Measurements from ENCODE around the gene SYNE1.
"Not testable (repeated sequence)": the region's sequence is repeated elsewhere in the genome, so short reads cannot be mapped to it uniquely, and the experiment has no call there.

The SYNE1 gene

DNA sequence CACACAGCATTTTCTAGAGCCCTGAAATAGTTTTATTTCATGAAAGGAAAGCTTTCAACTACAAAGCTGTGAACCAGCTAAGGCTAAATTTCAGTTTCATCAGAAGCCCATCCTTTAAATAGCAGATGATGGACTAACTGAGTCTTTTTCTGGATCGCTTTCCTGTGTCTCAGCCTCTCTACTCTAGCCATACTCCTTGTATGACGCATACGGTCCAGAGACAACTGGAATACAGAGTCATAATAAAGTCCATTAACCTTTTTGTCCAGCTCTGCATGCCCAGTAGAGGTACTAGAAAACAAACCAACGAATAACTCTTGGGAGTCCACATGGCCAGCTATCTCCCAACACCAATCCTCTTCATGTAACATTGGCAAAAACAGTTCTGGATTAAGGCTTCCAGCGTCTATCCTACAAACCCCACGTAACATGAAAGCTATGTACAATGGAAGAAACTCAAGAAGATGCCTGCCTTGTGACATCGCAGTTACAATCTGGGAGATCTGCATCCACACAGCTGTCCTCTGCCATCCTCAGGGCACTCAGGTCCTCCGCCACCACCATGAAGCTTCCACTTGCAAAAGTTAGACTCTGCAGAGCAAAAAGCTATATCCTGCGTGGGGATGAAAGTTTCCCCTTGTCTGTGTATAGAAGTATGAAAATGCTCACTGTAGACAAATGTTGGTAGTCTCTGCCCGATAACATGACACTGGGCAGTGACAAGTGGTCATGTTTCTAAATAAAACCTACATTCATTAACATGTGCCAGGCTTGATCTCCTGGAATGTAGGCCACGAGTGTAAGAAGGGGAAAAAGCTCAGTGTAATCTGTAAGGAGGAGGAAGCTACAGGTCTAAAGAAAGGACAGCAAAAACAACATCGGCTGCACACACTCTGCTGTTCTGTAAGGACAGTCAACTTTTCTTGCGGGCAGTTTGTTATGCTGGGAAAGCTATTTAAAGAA lies 469.2 kb downstream of the SYNE1 start:
- DNase-seq: no peak

DNA sequence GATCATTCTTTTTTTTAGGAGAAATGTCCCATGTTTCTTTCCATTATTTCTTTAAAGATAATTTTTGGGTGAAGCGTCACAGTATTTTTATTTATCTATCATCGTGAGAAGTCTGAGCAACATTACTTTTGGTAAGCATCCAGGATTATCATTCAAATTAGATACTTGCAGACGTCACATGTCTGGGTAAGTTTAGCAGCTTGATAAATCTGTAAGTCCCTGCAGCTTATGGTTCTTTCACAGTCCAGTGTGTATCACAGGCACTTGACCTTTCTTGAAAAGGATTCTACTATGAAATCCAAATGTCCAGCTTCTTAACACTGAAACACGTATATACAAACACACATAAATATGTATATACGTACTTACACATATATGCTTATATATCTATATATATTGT lies 470.3 kb downstream of the SYNE1 start:
- DNase-seq: no peak

DNA sequence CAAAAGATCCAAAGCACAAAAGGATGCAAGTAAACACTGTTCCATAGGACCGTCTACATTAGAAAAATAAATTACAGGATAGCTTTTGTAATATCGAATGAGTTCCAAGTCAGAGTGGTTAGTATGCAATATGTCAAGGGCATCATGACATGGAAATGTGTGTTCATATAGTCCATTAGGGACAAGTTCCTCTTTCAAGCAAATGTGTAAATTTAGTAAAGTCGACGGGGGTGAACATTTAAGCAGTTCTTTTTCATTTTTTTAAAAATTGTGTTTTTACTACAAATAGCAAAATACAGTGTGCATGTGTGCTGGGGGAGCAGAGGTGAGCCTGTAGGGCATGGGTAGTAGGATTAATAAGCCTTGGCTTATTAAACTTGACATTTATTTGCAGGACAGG lies 470.7 kb downstream of the SYNE1 start:
- DNase-seq: no peak

DNA sequence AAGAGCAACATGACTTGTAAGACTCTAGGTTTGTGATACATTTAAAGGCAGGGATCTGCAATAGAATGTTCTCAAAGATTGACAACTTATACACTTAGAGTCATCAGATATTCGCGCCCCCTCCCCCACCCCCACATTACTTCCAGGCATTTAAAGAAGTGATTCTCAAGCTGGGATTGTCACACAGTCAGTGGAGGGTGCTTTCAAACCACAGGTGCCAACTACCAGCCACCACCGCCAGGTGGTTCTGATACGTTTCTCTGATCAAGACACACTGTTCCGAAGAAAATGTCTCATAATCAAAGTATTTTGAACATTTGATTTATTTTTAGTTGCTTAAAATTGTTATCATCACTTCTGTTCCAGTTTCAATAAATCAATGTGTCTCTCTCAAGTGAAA lies 472.2 kb downstream of the SYNE1 start:
- DNase-seq: no peak

DNA sequence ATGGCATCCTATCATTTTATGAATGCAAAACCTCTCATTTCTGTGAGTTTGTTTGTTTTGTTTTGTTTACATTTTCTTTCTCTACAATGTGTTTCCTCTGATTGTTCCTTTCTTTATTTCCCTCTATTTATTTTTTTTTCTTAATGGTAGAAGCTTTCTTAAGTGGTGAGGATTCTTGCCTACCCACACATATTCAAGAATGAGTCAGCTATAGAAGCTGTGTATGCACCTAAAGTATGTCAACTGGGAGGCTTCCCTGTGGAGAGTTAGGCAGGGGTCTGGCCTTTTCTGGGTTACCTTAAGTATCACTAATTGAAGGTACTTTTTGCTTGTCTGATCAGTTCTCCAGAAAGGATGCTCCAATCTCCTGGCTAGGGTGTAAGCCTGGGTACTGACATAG lies 475.7 kb downstream of the SYNE1 start:
- DNase-seq: no peak

DNA sequence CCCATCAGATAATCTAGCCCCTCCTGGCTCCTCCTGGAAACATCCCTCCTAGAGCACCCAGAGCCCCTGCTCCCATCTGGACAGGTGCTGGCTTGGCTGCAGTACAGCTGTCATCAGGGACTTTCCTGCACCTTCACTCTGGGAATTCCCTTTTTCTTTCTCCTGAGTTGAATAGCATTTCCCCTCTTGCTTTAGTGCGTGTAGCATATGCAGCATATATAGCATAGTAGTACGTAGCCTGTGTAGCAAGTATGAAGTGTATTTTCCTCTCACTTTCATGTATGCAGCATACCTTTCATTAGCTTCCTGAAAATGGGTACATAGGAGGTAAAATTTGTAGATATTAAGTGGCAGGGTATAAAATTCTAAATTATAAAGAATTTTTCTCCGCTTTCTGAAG lies 476.8 kb downstream of the SYNE1 start:
- no peak for DNase-seq

DNA sequence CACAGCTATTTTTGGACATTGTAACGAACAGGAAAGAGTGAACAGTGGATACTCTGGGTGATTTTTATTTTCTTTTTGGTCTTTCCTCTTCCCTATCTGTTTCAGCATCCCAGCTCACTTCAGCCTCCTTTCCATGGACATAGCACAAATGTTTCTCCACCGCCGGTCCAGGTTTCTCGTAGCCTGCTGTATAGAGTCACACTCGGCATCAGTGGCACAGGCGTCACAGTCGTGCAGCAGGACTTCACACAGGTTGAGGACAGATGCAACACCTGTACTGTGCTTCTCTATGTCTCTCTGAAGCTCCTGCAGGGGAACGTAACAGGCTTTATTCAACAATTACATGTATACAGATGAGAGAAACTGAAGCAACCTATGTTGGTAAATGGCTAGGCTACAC lies 481.4 kb downstream of the SYNE1 start:
- DNase-seq: no peak

DNA sequence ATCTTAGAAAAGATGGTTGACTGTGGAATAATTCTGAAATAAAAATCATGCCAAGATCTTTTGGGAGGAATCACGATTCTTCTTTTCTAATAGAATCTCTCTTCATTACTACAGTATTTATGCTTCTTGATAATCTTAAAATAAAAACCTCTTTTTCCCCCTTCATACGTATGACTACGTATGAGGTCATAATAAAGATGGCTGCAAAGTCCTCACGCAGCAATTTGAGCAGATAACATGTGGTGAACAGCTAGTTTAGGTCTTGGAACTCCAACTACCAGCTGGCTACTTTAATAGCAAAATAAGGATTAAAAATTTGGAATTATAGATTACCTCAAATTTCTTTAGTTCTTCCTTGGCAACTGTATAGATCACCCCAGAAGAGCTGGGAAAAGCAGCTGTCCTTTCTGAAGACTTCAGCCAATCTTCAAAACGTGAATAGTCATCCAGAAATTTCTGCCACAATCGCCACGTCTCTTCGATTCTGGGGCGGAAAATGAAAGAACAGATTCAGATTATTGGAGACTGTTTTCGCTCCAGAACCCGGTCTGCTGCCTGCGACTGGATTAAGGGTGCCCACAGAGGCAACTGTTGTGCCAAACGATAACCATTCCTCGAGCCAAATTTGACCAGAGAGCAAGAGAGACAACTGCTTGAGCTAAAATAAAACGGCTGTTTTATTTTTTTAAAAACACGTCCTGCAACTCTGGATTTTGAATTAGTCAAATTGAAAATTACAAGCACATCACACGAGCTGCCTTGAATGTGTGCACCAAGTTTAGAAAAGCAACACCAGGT lies 482.4 kb downstream of the SYNE1 start:
- DNase-seq: no peak

DNA sequence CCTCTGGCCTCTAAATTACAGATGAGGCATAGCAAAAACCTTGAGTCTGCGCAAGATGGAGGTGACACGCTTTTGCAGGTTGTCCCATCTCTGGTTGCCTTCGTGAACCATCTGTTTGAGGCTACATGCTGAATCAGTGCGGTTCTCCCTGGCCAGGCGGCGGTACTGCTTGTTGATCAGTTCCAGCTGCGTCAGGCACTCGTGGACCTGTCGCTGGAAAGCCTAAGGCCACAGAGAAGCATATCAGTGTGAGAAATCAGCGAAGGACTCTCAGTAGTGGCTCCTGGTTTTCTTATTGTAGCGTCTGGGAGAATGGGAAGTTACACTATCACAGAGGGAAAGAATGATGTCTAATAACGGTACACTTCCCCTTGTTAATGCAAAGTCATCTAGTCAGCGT lies 485.2 kb downstream of the SYNE1 start:
- DNase-seq: no peak

DNA sequence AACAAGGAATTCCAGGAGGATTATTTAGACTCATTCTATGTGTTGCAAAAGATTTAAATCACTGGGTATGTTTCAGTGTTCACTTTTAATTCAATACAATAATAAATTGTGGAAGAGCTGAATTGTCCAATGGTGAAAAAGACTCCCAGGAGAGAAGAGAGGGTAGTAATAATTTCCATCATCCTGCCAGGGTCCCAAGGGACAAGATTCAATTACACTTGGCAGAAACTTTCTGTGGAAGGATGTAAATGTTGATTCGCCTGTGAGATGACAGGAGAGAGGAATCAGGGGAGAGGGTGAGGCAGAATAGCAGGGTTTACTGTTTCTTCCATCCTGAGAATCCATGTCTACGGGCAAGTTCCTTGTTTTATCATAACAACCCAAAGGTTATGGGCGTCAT lies 487.0 kb downstream of the SYNE1 start:
- DNase-seq: no peak

DNA sequence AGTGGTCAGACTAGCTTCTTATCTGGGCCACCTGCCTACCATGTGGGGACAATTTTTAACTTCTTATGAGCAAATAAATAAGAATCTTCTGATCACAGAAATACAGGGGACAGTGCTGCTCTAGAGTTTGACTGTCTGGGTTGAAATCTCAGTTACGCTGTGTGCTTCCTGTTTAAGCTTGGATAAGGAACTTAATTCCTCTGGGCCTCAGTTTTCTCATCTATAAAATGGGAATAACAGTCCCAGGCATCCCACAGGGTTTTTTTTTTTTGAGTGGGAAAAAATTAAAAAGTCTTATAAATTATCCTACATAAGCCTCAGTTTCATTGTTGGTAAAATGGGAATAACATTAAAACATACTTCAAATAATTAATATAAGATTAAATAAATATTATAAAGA lies 488.8 kb downstream of the SYNE1 start:
- no peak for DNase-seq

DNA sequence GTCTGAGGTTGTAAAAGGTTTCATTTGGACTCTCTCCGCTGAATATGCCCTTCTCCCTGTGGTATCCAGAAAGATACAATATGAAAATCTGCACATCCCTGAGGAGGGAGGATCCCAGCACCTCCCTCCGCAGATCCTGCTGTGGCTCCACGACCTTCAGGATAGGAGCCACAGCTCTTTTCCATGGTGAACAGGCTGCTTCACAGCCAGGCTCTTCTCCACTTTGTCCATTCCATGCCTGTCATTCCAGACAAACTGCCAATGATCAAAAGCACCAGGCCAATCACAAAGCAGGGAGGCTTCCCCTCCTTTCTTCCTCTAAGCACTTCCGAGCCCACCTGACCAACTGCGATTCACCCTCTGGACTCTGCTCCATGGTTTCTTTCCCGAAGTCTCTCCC lies 489.9 kb downstream of the SYNE1 start:
- no peak for DNase-seq

DNA sequence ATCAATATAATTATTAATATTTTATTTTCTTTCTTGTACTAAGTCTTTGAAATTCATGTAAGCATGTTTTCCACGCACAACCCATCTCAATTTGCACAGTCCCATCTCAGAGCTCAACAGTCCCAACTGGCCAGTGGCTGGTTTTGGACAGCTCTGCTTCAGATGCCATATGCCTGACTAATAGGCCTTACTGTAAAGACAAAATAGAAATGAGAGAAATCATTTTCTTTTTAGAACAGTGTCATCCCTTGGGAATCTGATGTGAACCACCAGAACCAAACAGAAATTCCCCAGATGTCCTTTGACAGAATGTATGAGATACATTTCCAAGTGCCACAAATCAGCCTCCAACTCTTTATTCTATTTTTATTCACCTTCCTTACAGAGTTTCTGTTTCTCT lies 490.8 kb downstream of the SYNE1 start:
- no peak for DNase-seq

DNA sequence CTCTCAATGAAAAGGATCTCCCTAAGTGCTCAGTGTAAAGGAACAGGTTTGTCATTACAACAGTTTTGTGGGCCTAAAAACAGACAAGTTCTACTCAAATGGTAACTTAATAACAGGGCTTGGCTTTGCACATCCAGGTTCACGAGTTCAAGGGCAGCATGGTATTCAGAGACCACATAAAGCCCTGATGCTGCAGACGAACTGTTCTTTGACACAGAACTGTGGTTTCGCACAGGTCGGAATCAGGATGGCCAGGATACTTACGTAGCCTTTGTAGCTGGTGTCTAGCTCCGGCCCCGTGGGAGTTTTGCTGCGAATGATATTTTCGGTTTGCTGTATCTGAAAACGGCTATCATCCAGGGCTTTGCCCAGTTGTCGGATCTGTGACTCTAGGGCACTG lies 493.8 kb downstream of the SYNE1 start:
- no peak for DNase-seq

DNA sequence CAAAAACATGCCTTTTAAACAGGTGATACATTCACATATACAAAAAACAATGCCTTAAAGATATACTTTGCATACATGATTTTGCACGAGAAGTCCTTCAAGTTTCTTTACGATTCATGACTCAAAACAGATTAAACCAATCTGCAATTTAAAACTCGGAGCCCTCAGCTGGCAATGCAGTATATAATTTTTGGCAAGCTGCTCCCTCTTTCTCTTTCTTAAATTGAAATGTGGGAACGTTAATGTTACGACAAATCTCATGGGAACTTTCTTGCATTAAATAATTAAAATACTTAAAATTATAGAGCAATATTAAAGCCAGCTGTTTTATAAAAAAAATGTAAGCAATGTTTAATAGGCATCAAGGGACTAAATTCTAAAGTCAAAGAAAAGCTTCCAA lies 495.1 kb downstream of the SYNE1 start:
- no peak for DNase-seq

DNA sequence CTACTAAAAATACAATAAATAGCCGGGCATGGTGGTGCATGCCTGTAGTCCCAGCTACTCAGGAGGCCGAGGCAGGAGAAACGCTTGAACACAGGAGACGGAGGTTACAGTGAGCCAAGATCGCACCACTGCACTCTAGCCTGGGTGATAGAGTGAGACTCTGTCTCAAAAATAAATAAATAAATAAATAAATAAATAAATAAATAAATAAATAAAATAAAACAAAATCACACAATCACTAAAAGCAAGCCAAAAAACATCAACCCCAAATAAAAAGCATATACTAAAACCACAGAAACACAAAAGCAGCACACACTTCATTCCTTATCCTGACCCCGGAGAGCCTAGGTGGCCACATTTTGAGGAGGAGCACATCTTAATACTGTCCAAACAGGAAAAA lies 498.8 kb downstream of the SYNE1 start:
- not testable (repeated sequence) for DNase-seq

DNA sequence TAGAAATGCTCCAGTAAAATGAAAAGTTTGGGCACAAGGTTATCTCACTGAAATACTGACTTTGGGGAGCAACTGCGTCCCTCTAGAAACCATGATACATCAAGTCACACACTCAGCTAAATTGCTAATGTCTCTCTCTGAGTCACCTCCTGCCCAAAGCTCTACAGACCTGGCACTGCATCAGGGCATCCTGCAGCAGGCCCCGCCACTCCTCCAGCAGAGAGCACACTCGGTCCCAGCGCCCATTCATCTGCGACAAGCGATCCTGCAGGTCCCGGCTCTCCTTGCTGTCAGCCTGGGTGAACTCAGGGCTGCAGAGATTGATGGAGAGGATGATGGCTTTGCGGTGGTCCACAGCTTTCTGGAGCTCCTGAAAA lies 500.7 kb downstream of the SYNE1 start:
- peak; percentile 93 for DNase-seq

DNA sequence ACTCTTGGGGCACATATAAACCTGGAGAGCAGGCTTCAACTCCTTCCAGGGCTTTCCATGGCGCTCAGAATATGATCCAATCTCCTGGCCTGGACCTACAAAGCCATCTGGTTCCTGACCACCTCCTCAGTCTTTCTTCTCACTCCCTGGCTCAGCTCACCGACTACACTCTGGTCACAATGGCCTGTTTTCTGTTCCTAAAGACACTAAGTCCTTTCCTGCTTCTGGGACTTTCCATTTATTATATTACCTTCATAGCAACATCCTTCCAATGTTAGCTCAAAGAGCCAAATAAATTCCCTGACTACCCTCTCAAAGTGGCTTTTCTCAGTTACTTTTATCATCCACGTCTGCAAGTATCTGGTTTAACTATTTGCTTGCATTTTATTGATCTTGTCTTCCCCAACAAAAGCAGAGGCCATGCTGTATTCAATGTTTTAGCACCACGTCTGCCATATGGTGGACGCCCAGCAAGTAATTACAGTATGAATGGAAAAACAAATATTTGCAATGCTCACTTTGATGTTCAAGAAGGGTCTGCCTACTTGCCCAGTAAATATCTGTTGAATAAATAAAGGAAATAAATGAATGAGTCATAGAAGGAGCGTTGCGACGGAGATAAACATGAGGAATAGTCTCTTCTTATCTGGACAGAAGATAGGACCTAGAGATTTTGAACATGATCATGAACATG lies 501.3 kb downstream of the SYNE1 start:
- peak; percentile 98 for DNase-seq

DNA sequence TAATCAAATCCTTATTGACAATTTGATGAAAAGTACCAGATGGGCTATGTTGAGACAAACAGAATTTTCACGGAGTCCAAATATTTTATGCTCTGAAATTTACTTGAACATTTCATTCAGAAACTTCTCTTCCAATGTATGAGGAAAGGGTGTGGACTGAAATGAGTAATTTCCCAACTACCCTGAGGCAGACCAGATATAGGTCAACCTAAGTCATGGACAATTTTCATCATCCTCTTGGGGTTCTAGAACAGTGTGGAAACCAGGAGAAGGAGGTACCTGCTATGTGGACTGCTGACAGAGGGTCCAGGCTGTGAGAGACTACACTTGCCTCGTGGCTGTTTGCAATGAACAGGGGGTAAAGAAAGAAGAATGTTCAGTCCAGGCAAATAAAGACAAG lies 506.7 kb downstream of the SYNE1 start:
- DNase-seq: no peak

DNA sequence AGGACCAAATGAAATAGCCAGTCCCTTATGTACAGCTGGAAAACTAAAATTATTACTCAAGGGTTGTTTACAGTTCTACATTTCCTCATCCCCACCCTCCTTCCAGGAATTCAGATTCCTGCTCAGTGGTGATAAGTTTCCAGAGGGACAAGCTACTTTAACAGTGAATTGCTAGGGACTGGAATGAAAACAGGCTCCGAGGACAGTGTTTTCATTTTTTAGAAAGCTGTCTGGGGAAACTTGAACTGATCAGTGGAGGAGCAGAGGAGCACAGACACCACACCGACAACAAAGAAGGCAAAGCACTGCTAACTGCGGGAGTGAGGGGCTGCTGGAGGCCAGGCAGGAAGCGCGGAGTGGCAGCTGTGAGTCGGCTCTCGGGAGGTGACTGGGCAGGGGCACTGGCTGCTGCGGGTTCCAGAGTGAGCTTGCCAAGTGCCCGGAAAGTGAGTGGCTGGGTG lies 507.4 kb downstream of the SYNE1 start:
- DNase-seq: no peak

DNA sequence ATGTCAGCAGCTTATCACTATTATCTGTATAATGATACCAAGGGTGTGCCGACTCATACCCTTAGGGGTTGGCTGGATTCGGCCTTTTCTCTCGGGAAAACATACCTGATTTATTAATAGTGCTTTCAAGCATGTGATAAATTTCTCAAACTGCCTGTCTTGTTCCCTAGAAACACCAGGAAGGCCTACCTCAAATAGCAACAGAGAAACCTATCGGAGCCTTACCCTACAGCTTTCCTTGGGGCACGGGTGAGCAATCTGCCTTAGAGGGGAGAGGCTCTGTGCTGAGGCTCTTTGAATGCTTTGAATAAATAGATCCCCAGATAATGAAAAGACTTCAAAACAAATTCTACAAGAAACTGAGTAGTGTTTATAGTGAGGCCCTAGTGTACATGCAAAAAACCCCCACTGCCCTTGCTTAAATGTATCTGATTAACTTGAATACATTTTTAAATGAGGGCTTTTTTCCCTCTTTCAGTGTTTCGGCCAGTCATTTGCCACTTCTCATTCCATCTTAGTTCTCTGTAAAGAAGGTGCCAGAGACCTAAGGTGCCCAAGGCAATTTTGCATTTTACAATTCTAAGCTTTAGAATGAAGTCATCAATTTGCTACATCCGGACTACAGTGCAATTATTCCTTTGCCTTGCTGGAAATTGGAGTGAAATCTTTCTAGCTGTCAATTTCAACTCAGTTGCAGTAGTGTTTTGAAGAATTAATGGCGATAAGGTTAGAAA lies 509.6 kb downstream of the SYNE1 start:
- DNase-seq: no peak

DNA sequence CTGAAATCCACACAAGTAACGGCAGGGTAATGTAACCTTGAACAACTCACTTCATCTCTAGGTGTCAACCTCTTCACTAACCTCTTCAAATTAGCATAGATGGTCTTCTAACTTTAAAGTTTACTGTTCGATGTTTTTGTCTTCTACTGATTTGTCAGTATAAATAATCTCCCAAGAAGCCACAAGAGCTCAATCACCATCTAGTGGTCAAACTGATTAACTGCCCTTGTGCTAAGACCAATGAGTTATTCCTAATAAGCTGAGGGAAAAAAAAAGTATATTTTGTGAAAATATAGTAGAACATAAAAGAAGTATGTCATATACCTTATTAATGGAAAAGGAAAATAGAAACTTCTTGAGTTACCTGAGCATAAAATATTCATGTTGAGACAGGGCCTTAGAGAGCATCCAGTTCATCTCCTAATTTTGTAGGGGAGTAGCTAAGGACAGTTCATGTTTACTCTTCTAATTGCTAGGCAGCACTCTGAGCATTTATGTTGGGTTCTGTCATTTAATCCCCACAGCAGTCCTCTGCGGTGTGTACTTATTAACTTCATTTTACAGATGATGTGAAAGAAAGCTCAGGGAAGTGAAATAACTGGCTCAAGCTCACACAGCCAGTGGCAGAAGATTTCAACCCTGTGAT lies 512.6 kb downstream of the SYNE1 start:
- DNase-seq: peak; percentile 75

All from DMS153 (cell line).